ENCODE results near the gene SAMD5. TPM values are rescaled to one million over a fixed set of nuclear protein-coding genes. Genes with fewer than 3 reads are reported as not detected.

SAMD5 gene
- total and polyA plus RNA-seq, 2 of the 8 experiments (the other 6 are each of a cell fraction or from before 2014, with no cell fraction given): 0.02 to 0.04 TPM

DNA sequence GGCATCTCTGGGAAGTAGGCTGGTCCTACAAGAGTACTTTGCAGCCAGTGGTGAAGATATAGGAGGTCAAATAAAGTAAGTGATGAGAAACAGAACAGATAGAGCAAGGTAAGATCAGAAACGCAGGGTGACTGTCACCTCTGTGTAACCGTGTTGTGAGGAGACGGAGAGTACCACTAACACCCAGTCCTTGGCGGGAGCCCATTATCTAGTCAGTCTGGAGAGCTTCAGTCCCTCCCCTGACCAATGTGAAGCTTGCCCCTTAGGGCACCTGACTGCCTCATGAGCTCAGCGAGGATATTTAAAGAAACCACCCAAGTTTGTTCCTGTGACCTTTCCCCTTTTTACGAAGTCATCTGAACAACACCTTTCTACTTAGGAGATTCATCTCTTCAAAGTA, 110.0 kb downstream of the SAMD5 start:
- 97% methylated on average over 6 of the region's 6 CpGs; no CpG with 5 or more reads in 1 of the 2 experiments for WGBS, 2 experiments (ENCODE audit: extremely low coverage in 1 of 2, insufficient coverage in 1 of 2, insufficient read length in 1 of 2, insufficient replicate concordance in 2 of 2, low coverage in 1 of 2, low lambda C conversion rate in 2 of 2, missing lambda C conversion rate in 1 of 2)
- no peak overlapping the region for H2BK20ac ChIP-seq (ENCODE audit: low read length)
- H3K27ac ChIP-seq (ENCODE audit: low read depth, low read length): no peak overlapping the region
- no peak overlapping the region for H3K23ac ChIP-seq (ENCODE audit: insufficient read length)
- H3K9me3 ChIP-seq (ENCODE audit: insufficient read depth in 2 of 2, low read depth in 1 of 2, low read length in 1 of 2): no peaks in the 10 kb centered on the region
- H4K91ac ChIP-seq (replicated peaks; ENCODE audit: insufficient read length, low read length): no peak overlapping the region
- no peak overlapping the region for H2BK5ac ChIP-seq (ENCODE audit: low read depth, low read length)
- H3K56ac ChIP-seq (replicated peaks; ENCODE audit: insufficient read length, low read depth, low read length): no peak overlapping the region
- DNase-seq (ENCODE audit: low read depth in 1 of 2, low spot score in 2 of 2) (no peak), FAIRE-seq (no peak)
- no peak overlapping the region for H3K4me3 ChIP-seq (ENCODE audit: extremely low read depth in 1 of 4, insufficient read depth in 2 of 4, low read depth in 3 of 4, low read length in 4 of 4)
- no peaks in the 10 kb centered on the region for H3K27me3 ChIP-seq (replicated peaks in 1 of 4; ENCODE audit: control insufficient read depth in 3 of 4, extremely low read depth in 1 of 4, insufficient read depth in 3 of 4, low read length in 3 of 4)
- no peak overlapping the region for H3K4me2 ChIP-seq (ENCODE audit: insufficient read depth in 1 of 2, low read depth in 2 of 2, low read length in 2 of 2)
- no peak overlapping the region for H2AK5ac ChIP-seq (ENCODE audit: low read depth, low read length)
- H3K9ac ChIP-seq (replicated peaks in 1 of 4; ENCODE audit: extremely low read depth in 1 of 4, low read depth in 3 of 4, low read length in 3 of 4): no peak overlapping the region
- H2BK12ac ChIP-seq (ENCODE audit: low read depth, low read length): no peak overlapping the region
- no peaks in the 10 kb centered on the region for H3K79me1 ChIP-seq (ENCODE audit: low read depth, low read length)
- H2BK120ac ChIP-seq (replicated peaks; ENCODE audit: low read depth, low read length): no peak overlapping the region
- no peak overlapping the region for H2AFZ ChIP-seq (ENCODE audit: low read length)
- no peak overlapping the region for H3K14ac ChIP-seq (ENCODE audit: insufficient read length)
- H2BK15ac ChIP-seq (ENCODE audit: low read length): no peak overlapping the region
- H4K20me1 ChIP-seq (replicated peaks in 1 of 2; ENCODE audit: control insufficient read depth in 1 of 2, insufficient read depth in 2 of 2, low read length in 2 of 2): no peaks in the 10 kb centered on the region
- H3K4ac ChIP-seq (replicated peaks; ENCODE audit: insufficient read length, low read depth, low read length): no peak overlapping the region
- no peaks in the 10 kb centered on the region for H3K23me2 ChIP-seq (ENCODE audit: low read depth, low read length)
- H4K8ac ChIP-seq (ENCODE audit: extremely low read depth, insufficient read depth, low read length): no peak overlapping the region
- POLR2A ChIA-PET (ENCODE audit: partially characterized antibody): no interaction called here
- CTCF ChIA-PET (ENCODE audit: partially characterized antibody): interaction anchor here (1.2 kb wide), 1 partner anchor 26 kb away, joined by 4 read pairs; no protein-coding TSS in a partner anchor
- no peaks in the 10 kb centered on the region for H3K4me1 ChIP-seq (replicated peaks in 1 of 4; ENCODE audit: control insufficient read depth in 3 of 4, insufficient read depth in 4 of 4, low read length in 3 of 4)
- H3K18ac ChIP-seq (ENCODE audit: extremely low read depth, low read length): no peak overlapping the region
- no peaks in the 10 kb centered on the region for H3K36me3 ChIP-seq (ENCODE audit: control insufficient read depth in 2 of 4, insufficient read depth in 4 of 4, low read length in 3 of 4)
- H4K5ac ChIP-seq (ENCODE audit: insufficient read length, low read depth, low read length): no peak overlapping the region
- H3K79me2 ChIP-seq (ENCODE audit: control insufficient read depth in 1 of 2, insufficient read depth in 2 of 2, low read length in 2 of 2): no peaks in the 10 kb centered on the region
- TF ChIP-seq PHF8 (conservative IDR thresholded peaks at IDR 0.05; ENCODE audit: low read depth, low read length): no peak
- no peak for TF ChIP-seq USF2 (IDR thresholded peaks at IDR 0.05; ENCODE audit: low read length)
- TF ChIP-seq SIX5 (IDR thresholded peaks at IDR 0.05; ENCODE audit: low read depth, low read length): no peak
- no peak for TF ChIP-seq JUND (IDR thresholded peaks at IDR 0.05; ENCODE audit: low read length)
- no peak for TF ChIP-seq EP300 (IDR thresholded peaks at IDR 0.05; ENCODE audit: borderline replicate concordance in 1 of 2, low read depth in 2 of 2, low read length in 2 of 2)
- TF ChIP-seq, protein P1, sequence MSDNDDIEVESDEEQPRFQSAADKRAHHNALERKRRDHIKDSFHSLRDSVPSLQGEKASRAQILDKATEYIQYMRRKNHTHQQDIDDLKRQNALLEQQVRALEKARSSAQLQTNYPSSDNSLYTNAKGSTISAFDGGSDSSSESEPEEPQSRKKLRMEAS (IDR thresholded peaks at IDR 0.05): no peak
- no peak for TF ChIP-seq KDM5A (IDR thresholded peaks at IDR 0.05; ENCODE audit: low read length)
- TF ChIP-seq RAD21 (IDR thresholded peaks at IDR 0.05 in 1 of 2, conservative IDR thresholded peaks at IDR 0.05 in 1 of 2; ENCODE audit: low read depth in 2 of 2, low read length in 2 of 2): no peak
- no peak for TF ChIP-seq EZH2 (IDR thresholded peaks at IDR 0.05; ENCODE audit: low read depth, low read length, severe bottlenecking)
- no peak for TF ChIP-seq CBX5 (IDR thresholded peaks at IDR 0.05; ENCODE audit: low read depth, low read length)
- TF ChIP-seq JUN (IDR thresholded peaks at IDR 0.05; ENCODE audit: low read depth, low read length): no peak
- no peak for TF ChIP-seq SIN3A (conservative IDR thresholded peaks at IDR 0.05 in 1 of 2, IDR thresholded peaks at IDR 0.05 in 1 of 2; ENCODE audit: low read depth in 1 of 2, low read length in 2 of 2)

Measured in H1 (cell line).